Measurements from ENCODE around the gene ITGB8. TPM values are rescaled to one million over a fixed set of nuclear protein-coding genes. Genes with fewer than 3 reads are reported as not detected.

ITGB8 gene
- total RNA-seq: 0.03 TPM in 1 of 2 replicates, not detected in the other

- peaks cover 26% of the 10 kb centered on the region for H3K4me1 Mint-ChIP-seq (ENCODE audit: low read depth)
- H3K27me3 Mint-ChIP-seq (ENCODE audit: insufficient read depth): peaks cover 67% of the 10 kb centered on the region
- H3K36me3 Mint-ChIP-seq (ENCODE audit: low read depth): no peaks in the 10 kb centered on the region
- no peaks in the 10 kb centered on the region for H3K9me3 Mint-ChIP-seq
- peak within 1 kb of the TSS; percentile 77 for H3K27ac Mint-ChIP-seq
- intact Hi-C loops (cut with micrococcal nuclease): loop anchor here (1.0 to 2.0 kb wide), 2 partner anchors 53 to 622 kb away; partner anchors contain the start of gene POLR1F
- H3K4me3 Mint-ChIP-seq: peak within 1 kb of the TSS; percentile 88
- DNase-seq (ENCODE audit: low spot score): peak; percentile 27
Measured at GRCh38 chr7:20330239-20330927, at the start of gene ITGB8. Gene ITGB8, plus strand, starts transcription at chr7:20330900. Its CDS starts 907 bp downstream, at chr7:20331807.

GRCh38 chr7:20282959-20283358 is 47.7 kb upstream of the ITGB8 start:
- H3K36me3 Mint-ChIP-seq (ENCODE audit: low read depth): no peaks in the 10 kb centered on the region
- intact Hi-C loops (cut with micrococcal nuclease): no loop called here
- DNase-seq (ENCODE audit: low spot score): no peak
- H3K4me1 Mint-ChIP-seq (ENCODE audit: low read depth): no peaks in the 10 kb centered on the region
- H3K9me3 Mint-ChIP-seq: no peaks in the 10 kb centered on the region
- no peak overlapping the region for H3K27ac Mint-ChIP-seq
- peaks cover 4% of the 10 kb centered on the region for H3K27me3 Mint-ChIP-seq (ENCODE audit: insufficient read depth)
- no peak overlapping the region for H3K4me3 Mint-ChIP-seq

- Mint-ChIP-seq H3K27me3 (ENCODE audit: insufficient read depth) (peaks cover 4% of the 10 kb centered on the region), H3K4me3 (no peak overlapping the region), H3K27ac (no peak overlapping the region), H3K36me3 (ENCODE audit: low read depth) (no peaks in the 10 kb centered on the region), H3K9me3 (no peaks in the 10 kb centered on the region), H3K4me1 (ENCODE audit: low read depth) (no peaks in the 10 kb centered on the region)
- no peak for DNase-seq (ENCODE audit: low spot score)
- intact Hi-C loops (cut with micrococcal nuclease): no loop called here
Measured at GRCh38 chr7:20283385-20283784, 47.3 kb upstream of the ITGB8 start.

- intact Hi-C loops (cut with micrococcal nuclease): no loop called here
- H3K36me3 Mint-ChIP-seq (ENCODE audit: low read depth): no peaks in the 10 kb centered on the region
Measured at GRCh38 chr7:20284003-20284770, 46.5 kb upstream of the ITGB8 start.

GRCh38 chr7:20284771-20285143 is 45.9 kb upstream of the ITGB8 start:
- DNase-seq (ENCODE audit: low spot score): no peak
- intact Hi-C loops (cut with micrococcal nuclease): no loop called here
- Mint-ChIP-seq H3K36me3 (ENCODE audit: low read depth) (no peaks in the 10 kb centered on the region), H3K27ac (no peak overlapping the region), H3K4me3 (no peak overlapping the region), H3K27me3 (ENCODE audit: insufficient read depth) (peaks cover 4% of the 10 kb centered on the region), H3K4me1 (ENCODE audit: low read depth) (no peaks in the 10 kb centered on the region), H3K9me3 (no peaks in the 10 kb centered on the region)

More at GRCh38 chr7:20284003-20284770, 46.5 kb upstream of the ITGB8 start:
- peaks cover 4% of the 10 kb centered on the region for H3K27me3 Mint-ChIP-seq (ENCODE audit: insufficient read depth)
- no peak for DNase-seq (ENCODE audit: low spot score)
- H3K9me3 Mint-ChIP-seq: no peaks in the 10 kb centered on the region
- no peak overlapping the region for H3K27ac Mint-ChIP-seq
- no peak overlapping the region for H3K4me3 Mint-ChIP-seq
- H3K4me1 Mint-ChIP-seq (ENCODE audit: low read depth): no peaks in the 10 kb centered on the region

GRCh38 chr7:20287317-20287716 is 43.4 kb upstream of the ITGB8 start:
- no peaks in the 10 kb centered on the region for H3K4me1 Mint-ChIP-seq (ENCODE audit: low read depth)
- intact Hi-C loops (cut with micrococcal nuclease): no loop called here

GRCh38 chr7:20288036-20288435 is 42.7 kb upstream of the ITGB8 start:
- no peak for DNase-seq (ENCODE audit: low spot score)
- Mint-ChIP-seq H3K36me3 (ENCODE audit: low read depth) (no peaks in the 10 kb centered on the region), H3K4me1 (ENCODE audit: low read depth) (no peaks in the 10 kb centered on the region), H3K27me3 (ENCODE audit: insufficient read depth) (peaks cover 2% of the 10 kb centered on the region), H3K27ac (no peak overlapping the region), H3K9me3 (no peaks in the 10 kb centered on the region), H3K4me3 (no peak overlapping the region)
- intact Hi-C loops (cut with micrococcal nuclease): no loop called here

More at GRCh38 chr7:20287317-20287716, 43.4 kb upstream of the ITGB8 start:
- Mint-ChIP-seq H3K27ac (no peak overlapping the region), H3K36me3 (ENCODE audit: low read depth) (no peaks in the 10 kb centered on the region), H3K27me3 (ENCODE audit: insufficient read depth) (peaks cover 2% of the 10 kb centered on the region), H3K4me3 (no peak overlapping the region), H3K9me3 (no peaks in the 10 kb centered on the region)
- DNase-seq (ENCODE audit: low spot score): no peak

GRCh38 chr7:20290505-20291111 is 40.1 kb upstream of the ITGB8 start:
- intact Hi-C loops (cut with micrococcal nuclease): no loop called here
- H3K27ac Mint-ChIP-seq: no peak overlapping the region
- no peak overlapping the region for H3K4me3 Mint-ChIP-seq
- peaks cover 2% of the 10 kb centered on the region for H3K27me3 Mint-ChIP-seq (ENCODE audit: insufficient read depth)
- no peaks in the 10 kb centered on the region for H3K4me1 Mint-ChIP-seq (ENCODE audit: low read depth)
- H3K36me3 Mint-ChIP-seq (ENCODE audit: low read depth): no peaks in the 10 kb centered on the region
- no peaks in the 10 kb centered on the region for H3K9me3 Mint-ChIP-seq
- no peak for DNase-seq (ENCODE audit: low spot score)

- intact Hi-C loops (cut with micrococcal nuclease): no loop called here
- no peaks in the 10 kb centered on the region for H3K36me3 Mint-ChIP-seq (ENCODE audit: low read depth)
- H3K4me3 Mint-ChIP-seq: no peak overlapping the region
- peaks cover 2% of the 10 kb centered on the region for H3K27me3 Mint-ChIP-seq (ENCODE audit: insufficient read depth)
- H3K4me1 Mint-ChIP-seq (ENCODE audit: low read depth): no peaks in the 10 kb centered on the region
- no peak for DNase-seq (ENCODE audit: low spot score)
- H3K27ac Mint-ChIP-seq: no peak overlapping the region
- no peaks in the 10 kb centered on the region for H3K9me3 Mint-ChIP-seq
Measured at GRCh38 chr7:20293336-20293735, 37.4 kb upstream of the ITGB8 start.

- Mint-ChIP-seq H3K4me1 (ENCODE audit: low read depth) (peaks cover 2% of the 10 kb centered on the region), H3K9me3 (no peaks in the 10 kb centered on the region), H3K36me3 (ENCODE audit: low read depth) (no peaks in the 10 kb centered on the region), H3K27me3 (ENCODE audit: insufficient read depth) (peaks cover 2% of the 10 kb centered on the region), H3K27ac (no peak overlapping the region), H3K4me3 (no peak overlapping the region)
- no peak for DNase-seq (ENCODE audit: low spot score)
- intact Hi-C loops (cut with micrococcal nuclease): no loop called here
Measured at GRCh38 chr7:20296444-20296843, 34.3 kb upstream of the ITGB8 start.

- Mint-ChIP-seq H3K4me1 (ENCODE audit: low read depth) (peaks cover 3% of the 10 kb centered on the region), H3K27me3 (ENCODE audit: insufficient read depth) (peaks cover 2% of the 10 kb centered on the region), H3K36me3 (ENCODE audit: low read depth) (no peaks in the 10 kb centered on the region), H3K4me3 (no peak overlapping the region), H3K27ac (no peak overlapping the region), H3K9me3 (no peaks in the 10 kb centered on the region)
- intact Hi-C loops (cut with micrococcal nuclease): no loop called here
- no peak for DNase-seq (ENCODE audit: low spot score)
Measured at GRCh38 chr7:20296901-20297300, 33.8 kb upstream of the ITGB8 start.

GRCh38 chr7:20298486-20298901 is 32.2 kb upstream of the ITGB8 start:
- intact Hi-C loops (cut with micrococcal nuclease): no loop called here
- Mint-ChIP-seq H3K27ac (no peak overlapping the region), H3K4me1 (ENCODE audit: low read depth) (peaks cover 3% of the 10 kb centered on the region), H3K9me3 (no peaks in the 10 kb centered on the region), H3K27me3 (ENCODE audit: insufficient read depth) (peaks cover 4% of the 10 kb centered on the region), H3K4me3 (no peak overlapping the region), H3K36me3 (ENCODE audit: low read depth) (no peaks in the 10 kb centered on the region)
- DNase-seq (ENCODE audit: low spot score): no peak

GRCh38 chr7:20299145-20299544 is 31.6 kb upstream of the ITGB8 start:
- Mint-ChIP-seq H3K36me3 (ENCODE audit: low read depth) (no peaks in the 10 kb centered on the region), H3K9me3 (no peaks in the 10 kb centered on the region), H3K27me3 (ENCODE audit: insufficient read depth) (peaks cover 4% of the 10 kb centered on the region), H3K4me3 (no peak overlapping the region), H3K27ac (no peak overlapping the region), H3K4me1 (ENCODE audit: low read depth) (peaks cover 3% of the 10 kb centered on the region)
- intact Hi-C loops (cut with micrococcal nuclease): no loop called here
- DNase-seq (ENCODE audit: low spot score): no peak
